Stimulated activated naive CD4-positive, alpha-beta T cell (primary cell): ENCODE results near the gene ZNF892.
"Not testable (repeated sequence)": the region's sequence is repeated elsewhere in the genome, so short reads cannot be mapped to it uniquely, and the experiment has no call there.

ENCODE experiments used
- DNase-seq, 6 experiments: peaks; one replicate each; lab custom pipeline; 2025; lab: John Stamatoyannopoulos, UW

ZNF892 gene

DNA sequence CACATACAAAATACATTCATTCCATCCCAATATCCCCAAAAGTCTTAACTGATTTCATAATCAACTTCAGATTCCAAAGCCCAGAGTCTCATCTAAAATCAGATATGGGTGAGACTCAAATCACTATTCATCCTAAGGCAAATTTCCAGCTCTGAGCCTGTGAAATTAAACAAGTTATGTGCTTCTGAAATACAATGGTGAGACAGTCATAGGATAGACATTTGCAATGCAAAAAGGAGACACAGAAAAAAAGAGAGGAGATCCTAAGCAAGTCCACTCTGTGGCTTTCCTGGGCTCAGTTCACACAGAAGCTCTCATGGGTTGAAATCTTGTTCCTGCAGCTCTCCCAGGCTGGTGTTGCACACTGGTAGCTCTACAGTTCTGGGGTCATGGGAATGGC lies 18.3 kb downstream of the ZNF892 start:
- DNase-seq = no peak

DNA sequence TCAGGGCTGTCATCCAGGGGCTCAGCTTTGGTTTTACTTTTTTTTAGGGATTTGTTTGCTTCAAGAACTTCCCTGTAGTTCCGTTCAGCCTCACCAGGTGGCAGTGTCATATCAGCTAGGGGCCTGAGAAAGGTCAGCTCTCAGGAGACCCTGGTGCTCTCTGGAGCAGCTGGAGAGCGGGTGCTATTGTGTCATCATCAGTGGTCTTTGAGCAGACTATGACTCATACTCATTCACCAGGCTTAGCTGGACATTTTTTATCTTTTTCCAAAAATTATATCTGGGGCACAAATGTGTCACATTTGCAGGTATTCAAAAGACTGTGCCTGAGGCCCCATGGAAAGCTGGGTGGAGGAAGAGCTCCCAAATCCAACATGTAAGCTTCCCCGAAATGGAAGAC lies 24.4 kb downstream of the ZNF892 start:
- DNase-seq = no peak

DNA sequence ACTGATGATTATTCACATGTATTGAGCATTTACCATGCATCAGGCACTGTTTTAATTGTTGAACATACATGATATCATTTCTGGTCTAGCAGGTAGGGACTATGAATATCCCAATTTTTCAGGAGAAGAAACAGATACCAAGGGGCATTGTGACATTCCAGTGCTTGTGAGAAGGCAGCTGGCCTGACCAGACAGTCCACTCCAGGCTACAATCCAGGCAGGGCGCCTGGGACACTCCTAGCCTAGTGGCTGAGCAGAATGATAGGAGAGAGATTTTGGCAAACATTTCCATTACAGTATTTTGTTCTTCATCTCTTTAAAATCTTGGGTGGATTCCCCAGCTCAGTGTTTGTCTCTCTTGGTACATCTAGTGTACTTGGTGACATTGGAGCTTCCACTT lies 24.9 kb downstream of the ZNF892 start:
- DNase-seq = no peak

DNA sequence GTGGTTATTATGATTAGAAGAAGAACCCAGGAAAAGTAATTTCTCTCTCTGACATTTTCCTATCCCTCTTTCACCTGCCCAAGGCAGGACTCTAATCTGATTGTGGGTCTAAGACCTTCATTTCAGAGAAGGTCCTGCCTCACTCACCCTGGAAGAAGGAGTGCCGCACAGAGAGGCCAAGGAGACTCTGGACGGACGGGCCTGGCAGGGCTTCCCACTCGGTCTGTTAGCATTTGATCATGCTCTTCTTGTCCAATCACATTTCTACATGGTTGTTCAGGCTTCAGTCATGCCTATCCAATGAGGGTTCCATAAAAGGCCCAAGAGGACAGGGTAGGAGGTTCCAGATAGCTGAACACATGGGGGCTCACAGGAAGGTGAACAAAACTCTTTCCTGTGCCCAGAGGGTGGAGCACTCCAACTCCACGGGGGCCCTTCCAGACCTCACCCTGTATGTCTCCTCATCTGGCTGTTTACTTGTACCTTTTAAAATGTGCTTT lies 27.0 kb downstream of the ZNF892 start:
- no peak for DNase-seq

DNA sequence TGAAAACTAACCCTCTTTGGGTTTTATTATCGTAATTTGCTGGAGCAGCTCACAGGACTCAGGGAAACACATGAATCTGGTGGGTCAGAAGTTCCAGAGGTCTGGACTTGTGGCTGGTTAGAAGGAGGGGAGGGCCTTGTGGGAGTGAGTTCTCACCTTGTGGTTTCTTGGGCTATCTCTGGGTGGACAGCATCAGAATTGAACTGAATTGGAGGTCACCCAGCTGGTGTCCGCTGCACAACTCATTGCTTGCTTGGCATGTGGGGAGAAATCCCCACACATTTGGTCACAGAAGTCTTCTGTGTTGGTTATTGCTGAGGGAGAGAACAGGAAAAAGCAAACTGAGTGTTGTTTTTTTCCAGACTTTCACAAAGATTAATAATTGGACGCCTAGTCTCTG lies 27.5 kb downstream of the ZNF892 start:
- no peak for DNase-seq

DNA sequence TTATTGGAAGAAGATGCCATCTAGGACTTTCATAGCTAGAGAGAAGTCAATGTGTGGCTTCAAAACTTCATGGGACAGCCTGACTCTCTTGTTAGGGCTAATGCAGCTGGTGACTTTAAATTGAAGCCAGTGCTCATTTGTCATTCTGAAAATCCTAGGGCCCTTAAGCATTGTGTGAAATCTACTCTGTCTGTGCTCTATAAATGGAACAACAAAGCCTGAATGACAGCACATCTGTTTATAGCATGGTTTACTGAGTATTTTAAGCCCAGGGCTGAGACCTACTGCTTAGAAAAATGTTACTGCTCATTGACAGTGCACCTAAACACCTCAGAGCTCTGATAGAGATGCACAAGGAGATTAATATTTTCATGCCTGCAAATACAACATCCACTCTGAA lies 30.8 kb downstream of the ZNF892 start:
- no peak for DNase-seq

DNA sequence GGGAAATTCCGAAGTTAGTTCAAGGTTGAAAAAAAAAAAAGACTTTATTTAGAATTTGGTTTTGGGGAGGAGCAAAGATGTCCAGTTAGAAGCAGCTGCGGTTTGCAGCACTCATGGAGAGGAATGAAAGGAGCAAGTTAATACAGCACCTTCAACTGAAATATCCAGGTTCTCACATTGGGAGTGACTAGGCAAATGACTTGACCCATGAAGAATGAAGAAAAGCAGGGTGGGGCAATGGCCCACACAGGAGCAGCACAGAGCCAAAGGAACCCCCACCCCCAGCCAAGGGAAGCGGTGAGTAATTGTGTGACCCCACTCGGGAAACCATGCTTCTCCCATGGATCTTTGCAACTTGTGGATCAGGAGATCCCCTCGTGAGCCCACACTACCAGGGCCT lies 32.8 kb downstream of the ZNF892 start:
- no peak for DNase-seq

DNA sequence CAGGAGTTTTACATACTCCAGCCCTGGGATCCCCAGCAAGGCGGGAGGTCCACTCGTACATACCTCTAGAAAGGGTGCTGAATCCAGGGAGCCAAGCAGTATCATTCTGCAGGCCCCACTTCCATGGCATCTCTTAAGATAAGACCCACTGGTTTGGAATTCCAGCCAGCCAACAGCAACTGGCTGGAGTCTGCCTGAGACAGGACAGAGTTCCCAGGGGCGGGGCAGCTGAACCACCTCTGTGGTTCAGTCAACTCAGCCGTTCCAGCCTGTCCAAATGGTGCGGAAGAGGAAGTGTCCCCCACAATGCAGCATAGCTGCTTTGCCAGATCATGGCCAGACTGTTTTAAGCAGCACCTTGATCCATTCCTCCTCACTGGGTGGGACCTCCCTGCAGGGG lies 33.2 kb downstream of the ZNF892 start:
- no peak for DNase-seq

DNA sequence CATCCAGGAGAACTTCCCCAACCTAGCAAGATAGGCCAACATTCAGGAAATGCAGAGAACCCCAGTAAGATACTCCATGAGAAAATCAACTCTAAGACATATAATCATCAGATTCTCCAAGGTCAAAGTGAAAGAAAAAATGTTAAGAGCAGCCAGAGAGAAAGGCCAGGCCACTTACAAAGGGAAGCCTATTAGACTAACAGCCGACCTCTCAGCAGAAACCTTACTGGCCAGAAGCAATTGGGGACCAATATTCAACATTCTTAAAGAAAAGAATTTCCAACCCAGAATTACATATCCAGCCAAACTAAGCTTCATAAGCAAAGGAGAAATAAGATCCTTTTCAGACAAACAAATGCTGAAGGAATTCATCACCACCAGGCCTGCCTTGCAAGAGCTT lies 34.8 kb downstream of the ZNF892 start:
- not testable (repeated sequence) for DNase-seq
